Activated CD4-positive, alpha-beta T cell treated with anti-CD3 and anti-CD28 coated beads, Interleukin-2, amount 50 U/mL, for 16 hours (primary cell): ENCODE measurements around the gene CKM.
"Not testable (repeated sequence)": the region's sequence is repeated elsewhere in the genome, so short reads cannot be mapped to it uniquely, and the experiment has no call there.

ENCODE experiments used
- DNase-seq: peaks from one replicate; pipeline ENCODE4 v3.0.0-alpha.2; 2020

The CKM gene

DNA sequence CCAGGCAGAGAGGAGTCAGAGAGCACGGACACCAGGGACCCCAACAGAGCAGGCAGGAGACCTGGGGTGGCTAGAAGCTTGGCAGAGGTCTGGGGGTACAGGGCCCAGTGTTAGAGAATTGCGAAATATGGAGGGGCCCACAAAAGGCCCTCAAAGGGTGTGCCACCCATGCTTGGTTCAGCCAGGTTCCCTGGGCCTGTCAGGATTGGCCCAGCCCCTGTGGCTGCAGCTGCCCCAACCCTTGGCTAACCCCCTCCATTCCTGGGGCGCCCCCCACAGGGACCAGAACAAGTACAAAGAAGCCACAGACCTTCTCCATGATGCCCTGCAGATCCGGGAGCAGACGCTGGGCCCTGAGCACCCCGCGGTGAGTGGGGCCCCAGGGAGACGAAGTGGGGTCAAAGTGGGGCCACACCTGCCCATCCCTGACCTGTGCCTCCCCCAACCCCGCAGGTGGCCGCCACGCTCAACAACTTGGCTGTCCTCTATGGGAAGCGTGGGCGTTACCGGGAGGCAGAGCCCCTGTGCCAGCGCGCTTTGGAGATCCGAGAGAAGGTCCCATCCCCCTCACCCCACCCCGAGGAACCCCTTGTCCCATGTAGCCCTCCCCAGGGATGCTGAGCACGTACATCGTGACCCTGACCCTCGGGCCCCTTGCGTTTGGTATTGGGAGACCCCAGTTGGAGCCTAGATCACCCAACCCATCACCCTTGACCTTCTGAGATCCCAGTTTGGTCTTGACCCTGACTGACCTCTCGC is 25.9 kb upstream of the CKM start:
- DNase-seq, result no peak

DNA sequence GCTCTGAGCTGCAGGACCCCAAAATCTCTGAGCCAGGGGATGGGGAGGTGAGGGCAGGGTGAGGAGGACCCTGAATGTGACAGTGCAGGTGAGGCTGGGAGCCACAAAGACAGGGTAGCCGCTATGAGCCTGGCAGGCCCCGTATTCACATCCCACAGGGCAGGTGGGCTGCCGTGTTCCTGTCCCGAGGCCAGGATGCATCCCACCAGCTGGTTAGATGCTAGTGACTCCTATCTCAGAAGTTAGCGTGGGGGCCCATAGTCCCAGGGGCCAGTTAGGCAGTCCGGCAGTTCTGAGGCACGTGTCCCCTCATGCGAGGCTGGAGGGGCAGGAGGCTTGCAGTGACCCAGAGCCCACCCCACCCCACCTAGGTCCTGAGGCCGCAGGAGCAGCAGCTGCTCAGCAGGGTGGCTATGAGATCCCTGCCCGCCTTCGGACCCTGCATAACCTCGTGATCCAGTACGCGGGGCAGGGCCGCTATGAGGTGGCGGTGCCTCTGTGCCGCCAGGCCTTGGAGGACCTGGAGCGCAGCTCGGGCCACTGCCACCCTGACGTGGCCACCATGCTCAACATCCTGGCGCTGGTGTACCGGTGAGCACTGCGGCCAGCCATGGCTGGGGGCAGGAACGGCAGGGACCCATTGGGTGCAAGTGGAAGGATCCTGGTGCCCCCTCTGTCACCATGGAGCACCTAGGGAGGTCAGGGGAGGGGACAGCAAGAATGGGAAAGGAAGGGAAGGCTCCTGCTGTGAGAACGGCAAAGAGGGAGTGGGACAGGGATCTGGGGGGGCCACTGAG is 25.1 kb upstream of the CKM start:
- no peak for DNase-seq

DNA sequence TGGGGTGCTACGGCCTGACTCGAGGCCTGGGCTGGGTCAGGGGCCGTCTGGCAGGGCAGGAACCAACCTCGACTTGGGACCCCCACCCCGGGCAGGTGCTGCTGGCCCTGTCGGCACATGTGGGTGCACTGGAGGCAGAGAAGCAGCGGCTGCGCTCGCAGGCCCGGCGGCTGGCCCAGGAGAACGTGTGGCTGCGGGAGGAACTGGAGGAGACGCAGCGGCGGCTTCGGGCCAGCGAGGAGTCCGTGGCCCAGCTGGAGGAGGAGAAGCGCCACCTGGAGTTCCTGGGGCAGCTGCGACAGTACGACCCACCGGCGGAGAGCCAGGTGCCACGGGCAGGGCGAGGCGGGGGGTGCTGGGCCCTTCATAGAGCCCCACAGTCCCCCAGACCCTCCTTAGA is 23.8 kb upstream of the CKM start:
- DNase-seq, result no peak

DNA sequence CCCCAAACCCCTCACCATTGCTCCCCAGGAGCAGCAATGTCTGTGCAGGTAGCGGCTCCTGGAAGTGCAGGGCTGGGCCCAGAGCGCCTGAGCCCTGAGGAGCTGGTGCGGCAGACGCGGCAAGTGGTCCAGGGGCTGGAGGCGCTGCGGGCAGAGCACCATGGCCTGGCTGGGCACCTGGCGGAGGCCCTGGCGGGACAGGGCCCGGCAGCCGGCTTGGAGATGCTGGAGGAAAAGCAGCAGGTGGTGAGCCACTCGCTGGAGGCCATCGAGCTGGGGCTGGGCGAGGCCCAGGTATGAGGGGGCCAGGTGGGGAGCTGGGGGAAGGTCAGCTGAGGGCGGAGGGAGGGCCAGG is 22.8 kb upstream of the CKM start:
- DNase-seq, result no peak

DNA sequence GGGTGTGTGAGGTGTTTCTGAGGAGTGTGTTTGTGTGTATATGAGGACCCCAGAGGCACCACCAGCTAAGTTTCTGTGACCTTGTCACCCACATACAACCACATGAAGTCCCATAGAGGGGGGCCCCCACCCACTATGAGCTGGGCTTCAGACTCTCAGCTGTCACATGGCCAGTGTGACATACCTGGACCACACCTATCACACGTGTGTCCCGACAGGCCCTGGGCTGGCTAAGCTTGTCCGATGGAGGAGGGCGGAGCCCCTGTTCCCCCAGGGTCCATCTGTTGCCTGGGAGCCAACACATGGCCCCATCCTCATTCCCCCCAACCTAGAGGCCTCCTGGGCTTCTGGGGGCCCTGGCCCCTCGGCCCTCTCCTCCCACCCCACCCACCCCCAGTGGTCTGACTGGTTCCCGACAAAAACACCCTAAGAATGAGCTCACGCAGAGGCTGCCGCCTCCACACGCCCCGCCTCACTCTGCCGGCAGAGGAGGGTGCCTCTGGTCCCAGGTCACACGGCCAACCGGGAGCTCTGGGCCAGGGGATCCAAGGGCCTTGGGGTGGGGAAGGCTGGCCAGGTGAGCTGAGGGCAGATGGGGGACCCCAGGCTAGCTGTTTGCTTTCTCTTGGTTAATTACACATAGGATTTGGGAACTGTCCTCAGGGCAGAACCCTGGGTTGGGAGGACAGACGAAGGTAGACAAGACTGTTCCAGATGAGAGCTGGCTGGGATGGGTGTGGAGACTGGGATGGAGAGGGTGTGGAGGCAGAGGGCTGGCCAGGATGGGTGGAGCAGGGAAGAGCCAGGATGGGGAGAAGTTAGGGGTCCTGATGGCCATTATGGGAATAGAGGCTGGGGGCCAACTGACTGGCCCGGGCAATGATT is 22.2 kb upstream of the CKM start:
- DNase-seq, result no peak

DNA sequence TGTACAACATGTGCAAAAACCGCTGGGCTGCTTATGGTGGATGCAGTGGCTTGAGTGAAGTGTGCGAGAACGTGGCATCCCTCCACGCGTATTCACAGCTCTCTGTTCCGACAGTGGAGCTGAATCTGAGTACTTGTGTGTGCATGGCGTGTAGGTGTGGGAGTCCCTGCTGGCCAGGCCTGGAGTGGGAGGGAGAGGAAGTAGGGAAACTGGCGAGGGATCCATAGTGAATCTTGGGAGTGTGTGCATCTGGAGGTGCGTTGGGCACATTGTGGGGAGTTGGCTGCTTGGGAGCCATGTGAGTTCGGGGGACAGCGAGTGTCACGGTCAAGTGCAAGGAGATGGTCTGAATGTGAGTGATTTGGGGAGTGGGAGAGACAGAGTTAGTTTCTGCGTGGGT is 20.2 kb upstream of the CKM start:
- DNase-seq, result no peak

DNA sequence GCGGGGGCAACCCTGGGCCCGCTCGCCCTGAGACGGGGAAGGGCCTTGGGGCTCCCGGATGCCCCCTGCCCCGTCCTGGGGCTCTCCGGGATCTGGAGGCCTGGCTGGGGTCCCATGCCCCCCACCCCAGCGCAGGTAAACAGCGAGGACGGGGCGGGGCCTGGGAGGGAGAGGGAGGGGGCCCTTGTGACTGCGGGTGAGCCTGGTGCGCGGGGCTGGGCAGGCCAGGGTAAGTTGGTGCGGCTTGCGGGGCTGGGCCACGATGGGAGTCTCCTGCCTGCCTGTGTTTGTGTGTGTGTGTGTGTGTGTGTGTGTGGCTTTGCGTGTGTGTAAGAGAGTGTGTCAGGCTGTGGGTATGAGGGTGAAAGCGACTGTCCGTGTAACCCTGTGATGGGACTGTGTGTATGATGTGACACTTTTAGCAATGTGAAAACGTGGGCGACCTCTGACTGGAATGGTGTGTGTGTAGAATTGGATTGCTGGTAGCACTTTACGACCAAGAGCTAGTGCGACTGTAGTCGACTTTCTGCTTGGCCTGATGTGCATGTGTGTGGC is 18.3 kb upstream of the CKM start:
- no peak for DNase-seq

DNA sequence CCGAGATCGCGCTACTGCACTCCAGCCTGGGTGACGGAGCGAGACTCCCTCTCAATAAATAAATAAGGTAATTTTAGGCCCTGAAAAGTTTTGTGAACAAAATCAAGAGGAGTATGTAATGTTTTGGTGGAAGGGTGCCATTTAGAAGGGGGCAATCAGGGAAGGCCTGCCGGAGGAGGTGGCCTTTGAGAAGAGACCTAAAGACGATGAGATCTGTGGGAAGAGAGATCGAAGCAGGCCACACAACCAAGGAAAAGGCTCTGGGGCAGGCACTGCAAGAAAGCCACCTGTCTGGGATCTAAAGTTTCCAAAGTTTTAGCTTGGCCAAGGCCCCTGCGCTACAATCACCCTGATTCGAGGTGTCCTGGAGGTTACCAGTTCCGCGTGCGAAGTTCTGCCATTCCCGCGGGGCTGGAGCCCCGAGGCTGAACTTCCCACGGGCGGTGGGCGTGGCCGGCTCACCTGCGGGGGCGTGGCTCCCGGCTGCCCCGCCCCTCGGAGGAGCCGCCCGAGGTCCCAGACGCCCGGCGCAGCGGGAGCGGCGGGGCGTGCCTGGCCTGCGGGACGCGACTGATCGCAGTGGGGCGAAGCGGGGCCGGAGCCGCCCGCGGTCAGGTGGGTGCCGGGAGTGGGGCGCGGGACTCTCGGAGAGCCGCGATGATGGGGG is 17.7 kb upstream of the CKM start, which contains the start of gene KLC3:
Gene KLC3, plus strand, starts transcription at position 519 of the 667 bp plus-strand sequence. CDS start 4,792 bp downstream, outside the sequence.
- DNase-seq, result peak; percentile 12

DNA sequence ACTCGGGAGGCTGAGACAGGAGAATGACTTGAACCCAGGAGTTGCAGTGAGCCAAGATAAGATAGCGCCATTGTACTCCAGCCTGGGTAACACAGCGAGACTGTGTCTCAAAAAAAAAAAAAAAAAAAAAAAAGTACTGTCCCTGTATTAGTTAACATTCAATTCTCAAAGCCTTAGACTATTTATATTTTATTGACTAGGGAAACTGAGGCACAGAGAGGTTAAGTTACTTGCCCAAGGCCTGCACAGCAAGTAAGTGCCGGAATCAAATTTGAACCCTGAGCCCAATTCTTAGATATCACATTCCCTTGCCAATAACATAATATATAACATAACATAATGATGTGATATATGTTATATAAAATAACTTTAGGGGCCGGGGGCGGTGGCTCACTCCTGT is 17.0 kb upstream of the CKM start:
- DNase-seq, result no peak

DNA sequence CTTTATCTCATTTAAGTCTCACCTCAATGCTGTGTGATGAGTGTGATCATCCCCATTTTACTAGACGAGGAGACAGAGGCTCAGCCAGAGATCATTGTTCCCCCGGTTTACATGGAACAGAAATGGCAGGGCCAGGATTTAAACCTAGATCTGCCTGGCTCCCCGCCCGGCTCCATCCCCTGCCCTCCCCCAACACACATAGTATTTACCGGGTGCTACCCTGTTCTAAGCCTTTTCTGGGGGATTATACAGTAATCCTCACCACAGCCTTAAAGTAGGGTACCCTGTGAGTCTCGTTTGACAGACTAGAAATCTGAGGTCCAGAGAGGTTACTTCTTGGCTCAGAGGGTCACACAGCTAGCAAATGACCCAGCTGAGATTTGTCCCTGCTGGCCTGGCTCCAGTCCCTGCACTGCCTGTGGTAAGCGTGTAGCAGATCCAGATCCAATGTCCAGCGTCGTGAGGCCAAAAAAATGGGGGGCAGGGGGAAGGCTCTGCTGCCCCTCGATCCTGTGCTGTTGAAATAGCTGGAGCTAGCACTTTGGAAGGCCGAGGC is 14.1 kb upstream of the CKM start:
- DNase-seq, result no peak

DNA sequence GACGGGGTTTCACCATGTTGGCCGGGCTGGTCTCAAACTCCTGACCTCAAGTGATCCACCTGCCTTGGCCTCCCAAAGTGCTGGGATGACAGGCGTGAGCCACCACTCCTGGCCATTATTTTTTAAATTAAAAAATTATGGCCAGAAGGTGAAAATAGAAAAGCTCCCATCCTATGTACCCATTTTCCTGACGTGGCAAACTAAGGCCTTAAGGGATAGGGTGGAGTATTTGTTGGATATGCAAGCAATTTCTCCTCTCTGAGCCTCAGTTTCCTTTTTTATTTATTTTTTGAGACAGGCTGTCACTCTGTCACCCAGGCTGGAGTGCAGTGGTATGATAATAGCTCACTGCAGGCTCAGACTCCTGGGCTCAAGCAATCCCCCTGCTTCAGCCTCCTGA is 12.2 kb upstream of the CKM start:
- not testable (repeated sequence) for DNase-seq

DNA sequence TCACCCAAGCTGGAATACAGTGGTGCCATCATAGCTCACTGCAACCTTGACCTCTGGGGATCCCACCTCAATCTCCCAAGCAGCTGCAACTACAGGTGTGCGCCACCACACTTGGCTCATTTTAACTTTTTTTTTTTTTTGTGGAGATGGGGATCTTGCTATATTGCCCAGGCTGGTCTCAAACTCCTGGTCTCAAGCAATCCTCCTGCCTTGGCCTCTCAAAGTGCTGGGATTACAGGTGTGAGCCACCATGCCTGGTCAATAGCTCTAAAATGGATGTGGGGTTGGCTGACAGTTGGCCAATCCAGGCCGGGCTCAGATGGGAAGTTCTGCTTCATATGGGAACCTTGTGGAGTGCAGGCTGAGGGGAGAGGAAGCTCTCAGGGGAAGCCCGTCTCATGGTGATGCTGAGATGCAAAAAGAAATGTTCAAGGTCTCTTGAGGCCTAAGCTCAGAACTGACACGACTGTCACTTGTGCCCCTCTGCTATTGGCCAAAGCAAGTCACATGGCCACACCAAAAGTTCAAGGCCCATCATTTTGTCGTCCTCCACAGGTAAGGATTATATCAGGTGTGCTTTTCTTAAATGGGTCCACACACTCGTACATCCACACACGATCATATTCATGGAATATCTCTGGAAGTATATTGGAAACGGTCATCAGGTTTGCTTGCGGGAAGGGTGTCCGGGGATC is 11.1 kb upstream of the CKM start:
- no peak for DNase-seq

DNA sequence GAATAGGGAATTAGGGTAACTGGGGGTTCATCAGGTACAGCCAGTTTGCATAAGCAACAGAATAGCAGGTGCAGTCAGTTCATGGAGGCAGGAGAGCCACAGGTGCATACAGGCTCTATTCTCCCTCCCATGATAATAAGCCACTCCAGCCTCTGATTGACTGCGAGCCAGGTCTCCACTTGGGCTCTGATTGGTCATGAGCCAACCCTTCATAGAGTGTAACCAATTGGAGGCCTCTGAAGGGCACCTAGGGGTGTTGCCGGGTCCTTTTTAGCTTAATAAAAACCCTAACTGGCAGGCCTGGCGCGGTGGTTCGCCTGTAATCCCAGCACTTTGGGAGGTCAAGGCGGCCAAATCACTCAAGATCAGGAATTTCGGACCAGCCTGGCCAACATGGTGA is 8.7 kb upstream of the CKM start:
- DNase-seq, result no peak

DNA sequence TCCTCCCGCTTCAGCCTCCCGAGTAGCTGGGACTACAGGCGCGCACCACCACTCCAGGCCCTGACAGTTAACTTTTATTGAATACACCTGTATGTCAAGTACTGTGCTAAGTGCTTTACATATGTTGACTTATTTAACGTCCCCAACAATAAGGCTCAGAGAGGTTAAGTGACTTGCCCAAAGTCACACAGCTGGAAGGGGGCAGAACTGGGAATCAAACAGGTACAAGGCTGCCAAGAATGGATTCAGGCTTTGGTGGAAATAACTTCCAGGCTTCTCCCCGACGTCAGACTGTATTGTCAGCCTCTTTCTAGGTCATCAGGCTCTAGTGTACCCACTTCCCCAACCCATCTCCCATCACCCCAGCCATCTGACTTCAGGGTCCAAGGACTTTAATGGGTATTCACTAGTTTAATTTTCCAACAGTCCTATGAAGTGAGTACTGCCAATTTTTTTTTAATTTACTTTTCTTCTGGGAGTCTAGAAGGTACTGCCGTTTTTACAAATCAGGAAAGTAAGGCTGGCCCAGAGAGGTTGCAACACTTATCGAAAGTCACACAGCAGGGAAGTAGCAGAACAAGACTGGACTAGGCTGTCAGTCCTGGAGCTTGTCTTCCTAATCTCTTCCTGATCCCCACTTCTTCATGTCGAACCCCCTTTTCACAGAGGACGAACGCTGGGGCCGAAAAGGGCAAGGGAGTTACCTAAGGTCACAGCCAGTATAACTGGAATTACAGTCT is 4.9 kb upstream of the CKM start:
- DNase-seq, result no peak

DNA sequence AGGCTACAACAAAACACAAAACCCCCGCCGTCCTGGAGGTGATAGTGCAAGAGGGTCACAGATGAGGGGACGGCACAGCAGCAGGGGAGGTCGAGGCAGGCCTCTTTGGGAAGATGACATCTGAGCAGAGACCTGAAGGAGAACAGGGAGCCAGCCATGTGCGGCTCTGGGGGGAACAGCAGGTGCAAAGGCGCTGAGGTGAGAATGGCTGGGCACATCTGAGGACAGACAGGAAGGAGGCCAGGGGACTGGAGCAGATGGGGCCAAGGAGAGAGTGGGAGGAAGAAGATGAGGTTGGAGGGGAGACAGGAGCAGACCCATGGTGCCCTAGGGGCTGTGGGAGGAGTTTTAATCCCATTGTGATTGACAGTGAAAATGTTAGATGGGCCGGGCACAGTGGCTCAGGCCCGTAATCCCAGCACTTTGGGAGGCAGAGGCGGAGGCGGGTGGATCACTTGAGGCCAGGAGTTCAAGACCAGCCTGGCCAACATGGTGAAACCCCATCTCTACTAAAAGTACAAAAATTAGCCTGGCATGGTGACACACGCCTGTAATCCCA is 1.8 kb upstream of the CKM start:
- DNase-seq, result no peak

DNA sequence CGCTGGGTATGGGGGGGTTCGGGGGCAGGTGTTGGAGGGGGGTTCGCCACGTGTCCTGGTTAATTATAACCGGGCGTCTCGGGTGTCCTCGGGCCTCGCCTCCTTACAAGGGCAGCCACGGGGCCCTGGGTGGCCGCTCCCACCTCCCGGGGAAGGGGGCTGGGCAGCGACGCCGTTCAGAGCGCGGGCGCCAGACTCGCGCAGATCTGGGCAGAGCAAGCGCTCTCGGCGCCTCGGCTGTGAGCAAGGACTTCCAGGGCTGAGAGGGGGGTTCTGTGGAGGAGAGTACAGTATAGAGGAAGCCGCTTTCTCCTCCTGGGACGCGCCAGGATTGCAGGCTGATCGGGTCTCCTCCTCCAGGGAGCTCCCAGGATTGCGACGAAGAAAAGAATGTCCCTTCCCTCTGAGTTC is 1.0 kb upstream of the CKM start:
- no peak for DNase-seq

DNA sequence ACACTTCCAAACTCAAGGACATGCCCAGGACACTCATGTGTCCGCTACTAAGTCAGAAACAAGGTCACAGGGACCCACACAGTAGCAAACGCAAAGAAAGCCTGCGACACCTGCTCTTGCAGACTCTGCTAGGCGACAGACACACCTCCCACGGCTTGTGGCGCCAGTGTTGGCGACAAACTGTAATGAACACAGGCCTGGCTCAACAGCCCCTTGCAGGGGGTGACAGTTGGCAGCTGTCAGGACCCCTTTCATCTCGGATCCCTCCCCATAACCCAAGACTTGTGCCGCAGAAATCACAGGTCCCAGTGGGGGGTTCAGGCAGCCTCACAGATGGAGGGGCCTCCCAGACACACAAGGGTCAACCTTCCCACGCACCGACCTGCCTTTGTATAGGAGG is 364 bp downstream of the CKM start:
- DNase-seq, result no peak

DNA sequence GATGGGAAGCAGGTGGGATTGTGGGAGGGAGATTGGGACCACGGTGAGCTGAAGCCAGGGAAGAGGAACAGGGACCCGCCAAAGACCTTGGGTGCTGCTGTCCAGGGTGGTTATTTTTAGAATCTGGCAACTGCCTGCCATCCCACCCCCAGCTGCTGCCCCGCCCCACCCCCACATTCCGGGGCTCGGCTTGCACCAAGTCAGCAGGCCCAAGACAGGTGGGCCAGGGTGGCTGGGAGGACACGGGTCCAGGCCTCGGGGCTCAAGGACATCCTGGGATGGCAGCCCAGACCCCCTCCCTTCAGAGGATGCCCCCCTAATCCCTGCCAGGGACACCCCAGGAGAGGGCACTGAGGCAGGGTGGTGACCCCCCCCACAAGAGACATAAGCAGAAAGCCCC is 827 bp downstream of the CKM start:
- no peak for DNase-seq

DNA sequence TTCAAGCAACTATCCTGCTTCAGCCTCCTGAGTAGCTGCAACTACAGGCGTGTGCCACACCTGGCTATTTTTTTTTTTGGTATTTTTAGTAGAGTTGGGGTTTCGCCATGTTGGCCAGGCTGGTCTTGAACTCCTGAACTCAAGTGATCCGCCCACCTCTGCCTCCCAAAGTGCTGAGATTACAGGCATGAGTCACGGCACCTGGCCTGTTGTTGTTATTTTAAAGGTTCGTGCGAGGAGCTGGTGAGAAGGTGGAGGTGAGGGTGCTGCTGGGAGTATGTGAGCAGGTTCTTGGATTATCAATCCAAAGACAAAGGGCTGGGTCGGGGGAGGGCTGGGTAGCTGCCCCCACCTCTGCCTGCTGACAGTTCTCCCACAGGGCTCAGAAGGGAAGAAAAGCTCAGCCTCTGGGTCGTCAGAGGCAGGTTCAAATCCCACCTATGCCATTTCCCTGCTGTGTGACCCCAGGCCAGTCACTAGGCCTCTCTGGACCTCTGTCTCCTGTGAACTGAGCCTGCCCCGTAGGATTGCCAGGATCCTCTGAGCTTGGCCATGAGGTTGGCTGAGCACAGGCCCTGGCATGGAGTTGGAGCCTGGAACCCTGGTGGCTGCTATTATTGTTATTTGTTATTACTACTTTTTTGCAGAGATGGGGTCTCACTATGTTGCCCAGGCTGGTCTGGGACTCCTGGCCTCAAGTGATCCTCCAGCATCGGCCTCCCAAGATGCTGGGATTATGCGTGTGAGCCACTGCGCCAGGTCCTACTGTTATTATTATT is 1.5 kb downstream of the CKM start:
- DNase-seq, result no peak

DNA sequence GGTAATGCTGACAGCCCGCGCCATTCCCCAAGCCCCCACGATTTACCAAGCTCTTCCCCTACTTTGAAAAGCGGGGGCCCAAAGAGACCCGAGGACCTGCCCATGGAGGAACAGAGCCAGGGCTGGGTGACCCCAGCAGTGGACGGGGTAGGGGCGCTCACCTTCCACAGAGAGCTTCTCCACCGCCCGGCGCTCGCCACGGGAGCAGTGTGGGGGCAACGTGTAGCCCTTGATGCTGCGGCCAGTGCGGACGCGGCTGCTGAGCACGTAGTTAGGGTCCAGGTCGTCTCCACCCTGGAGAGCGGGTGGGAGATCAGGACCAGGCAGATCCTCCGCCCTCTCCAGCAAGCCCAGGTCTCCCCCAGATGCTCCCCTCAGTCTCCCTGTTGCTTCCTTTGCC is 7.4 kb downstream of the CKM start:
- DNase-seq, result no peak
